BLaER1 (cell line): ENCODE data around the gene CDHR5.

ENCODE experiments used
- H3K27ac ChIP-seq: shearing (Covaris generic); formaldehyde crosslinking; 2 replicates; pipeline ENCODE4 v1.8.1; 2022
- H3K27me3 ChIP-seq: shearing (Covaris generic); formaldehyde crosslinking; 2 replicates; pipeline ENCODE4 v1.8.1; 2022
- H3K36me3 ChIP-seq: shearing (Covaris generic); formaldehyde crosslinking; 2 replicates; pipeline ENCODE4 v1.8.1; 2022
- H3K4me1 ChIP-seq: shearing (Covaris generic); formaldehyde crosslinking; 2 replicates; pipeline ENCODE4 v1.8.1; 2022
- H3K4me2 ChIP-seq: shearing (Covaris generic); formaldehyde crosslinking; 2 replicates; pipeline ENCODE4 v1.8.1; 2022
- H3K4me3 ChIP-seq: shearing (Covaris generic); formaldehyde crosslinking; 2 replicates; pipeline ENCODE4 v1.8.1; 2022
- H3K9ac ChIP-seq: shearing (Covaris generic); formaldehyde crosslinking; 2 replicates; pipeline ENCODE4 v1.8.1; 2022
- H3K9me3 ChIP-seq: shearing (Covaris generic); formaldehyde crosslinking; 2 replicates; pipeline ENCODE4 v1.8.1; 2022
- H4K20me1 ChIP-seq: shearing (Covaris generic); formaldehyde crosslinking; 2 replicates; pipeline ENCODE4 v1.8.1; 2022
- Cebpa-rat ChIP-seq: shearing (Covaris generic); IDR thresholded peaks from 2 replicates; pipeline ENCODE4 v1.8.1; 2022

The CDHR5 gene

GRCh38 chr11:624705-625635 lies at the start of gene CDHR5:
Gene CDHR5 (minus strand): TSS chr11:624955. CDS start chr11:624902, 53 bp downstream.
- peaks cover 47% of the 10 kb centered on the region for H4K20me1 ChIP-seq
- H3K27ac ChIP-seq = no peak within 1 kb of the TSS
- H3K4me3 ChIP-seq = no peak within 1 kb of the TSS
- peaks cover 43% of the 10 kb centered on the region for H3K27me3 ChIP-seq
- peaks cover 5% of the 10 kb centered on the region; the same call in 1 of the 2 replicates for H3K9me3 ChIP-seq
- TF ChIP-seq Cebpa-rat = no peak
- no peaks in the 10 kb centered on the region for H3K36me3 ChIP-seq
- H3K4me1 ChIP-seq = peaks cover 36% of the 10 kb centered on the region
- H3K4me2 ChIP-seq = peak within 1 kb of the TSS; percentile 34; the same call in 1 of the 2 replicates
- H3K9ac ChIP-seq = no peak within 1 kb of the TSS

GRCh38 chr11:674406-674805 lies 49.7 kb upstream of the CDHR5 start:
- 0 out of 2 replicates have a peak, but pooled peaks cover 8% of the 10 kb centered on the region for H4K20me1 ChIP-seq
- H3K4me2 ChIP-seq = no peak overlapping the region
- H3K36me3 ChIP-seq = peaks cover 87% of the 10 kb centered on the region
- no peaks in the 10 kb centered on the region for H3K4me1 ChIP-seq
- H3K27me3 ChIP-seq = no peaks in the 10 kb centered on the region
- no peak overlapping the region for H3K9ac ChIP-seq
- H3K4me3 ChIP-seq = no peak overlapping the region
- no peak overlapping the region for H3K27ac ChIP-seq
- H3K9me3 ChIP-seq = no peaks in the 10 kb centered on the region
- no peak for TF ChIP-seq Cebpa-rat

- no peak for TF ChIP-seq Cebpa-rat
- no peak overlapping the region for H3K4me2 ChIP-seq
- peaks cover 87% of the 10 kb centered on the region for H3K36me3 ChIP-seq
Measured at GRCh38 chr11:673866-674265, 49.1 kb upstream of the CDHR5 start.

GRCh38 chr11:665704-666281 lies 41.0 kb upstream of the CDHR5 start:
- Histone ChIP-seq H3K36me3 (peaks cover 93% of the 10 kb centered on the region), H3K27me3 (no peaks in the 10 kb centered on the region), H4K20me1 (peaks cover 74% of the 10 kb centered on the region), H3K4me3 (no peak overlapping the region), H3K4me2 (no peak overlapping the region), H3K9me3 (no peaks in the 10 kb centered on the region), H3K27ac (no peak overlapping the region), H3K9ac (no peak overlapping the region), H3K4me1 (peaks cover 10% of the 10 kb centered on the region)
- no peak for TF ChIP-seq Cebpa-rat

More at GRCh38 chr11:673866-674265, 49.1 kb upstream of the CDHR5 start:
- Histone ChIP-seq H3K9me3 (no peaks in the 10 kb centered on the region), H3K27me3 (no peaks in the 10 kb centered on the region), H3K27ac (no peak overlapping the region), H3K9ac (no peak overlapping the region), H3K4me1 (no peaks in the 10 kb centered on the region), H3K4me3 (no peak overlapping the region), H4K20me1 (peaks cover 13% of the 10 kb centered on the region)

GRCh38 chr11:665062-665703 lies 40.4 kb upstream of the CDHR5 start:
- Histone ChIP-seq H3K27me3 (no peaks in the 10 kb centered on the region), H3K9ac (no peak overlapping the region), H4K20me1 (peaks cover 80% of the 10 kb centered on the region), H3K27ac (no peak overlapping the region), H3K9me3 (no peaks in the 10 kb centered on the region), H3K4me1 (peaks cover 16% of the 10 kb centered on the region), H3K4me2 (no peak overlapping the region), H3K4me3 (no peak overlapping the region), H3K36me3 (peaks cover 93% of the 10 kb centered on the region)
- no peak for TF ChIP-seq Cebpa-rat

GRCh38 chr11:662689-663274 lies 38.0 kb upstream of the CDHR5 start:
- Histone ChIP-seq H3K9ac (no peak overlapping the region), H4K20me1 (peaks cover 88% of the 10 kb centered on the region), H3K4me1 (peaks cover 28% of the 10 kb centered on the region), H3K4me2 (no peak overlapping the region), H3K4me3 (no peak overlapping the region), H3K9me3 (no peaks in the 10 kb centered on the region), H3K36me3 (peaks cover 91% of the 10 kb centered on the region), H3K27me3 (no peaks in the 10 kb centered on the region), H3K27ac (no peak overlapping the region)
- TF ChIP-seq Cebpa-rat = no peak

GRCh38 chr11:660681-661444 lies 36.1 kb upstream of the CDHR5 start:
- peaks cover 28% of the 10 kb centered on the region for H3K4me1 ChIP-seq
- no peak overlapping the region for H3K27ac ChIP-seq
- H3K9ac ChIP-seq = no peak overlapping the region
- H3K4me2 ChIP-seq = peak overlapping the region; percentile 83
- H3K36me3 ChIP-seq = peaks cover 93% of the 10 kb centered on the region
- TF ChIP-seq Cebpa-rat = no peak
- H3K9me3 ChIP-seq = no peaks in the 10 kb centered on the region
- no peaks in the 10 kb centered on the region for H3K27me3 ChIP-seq
- H4K20me1 ChIP-seq = peaks cover 92% of the 10 kb centered on the region
- no peak overlapping the region for H3K4me3 ChIP-seq

- peak overlapping the region; percentile 18; the same call in 1 of the 2 replicates for H3K9ac ChIP-seq
- no peak for TF ChIP-seq Cebpa-rat
- H3K4me3 ChIP-seq = no peak overlapping the region
Measured at GRCh38 chr11:660281-660680, 35.5 kb upstream of the CDHR5 start.

More at GRCh38 chr11:660281-660680, 35.5 kb upstream of the CDHR5 start:
- no peaks in the 10 kb centered on the region for H3K27me3 ChIP-seq
- H3K27ac ChIP-seq = no peak overlapping the region
- H3K9me3 ChIP-seq = no peaks in the 10 kb centered on the region
- H3K4me1 ChIP-seq = peaks cover 28% of the 10 kb centered on the region
- H3K4me2 ChIP-seq = peak overlapping the region; percentile 83
- H4K20me1 ChIP-seq = peaks cover 92% of the 10 kb centered on the region
- peaks cover 93% of the 10 kb centered on the region for H3K36me3 ChIP-seq
